A673 (cell line): ENCODE data around the gene SLC47A2. TPM values are rescaled to one million over a fixed set of nuclear protein-coding genes. Genes with fewer than 3 reads are reported as not detected.
A peak's percentile ranks its signal among the peaks of the same experiment; 100 is the strongest.

Experiments
- BruUV-seq: library from RNA; stranded (reverse); fragments of 400-500 nt; replicated peaks from 2 replicates; lab custom pipeline; 2021; lab: Mats Ljungman, UMichigan
- CTCF ChIA-PET: fragments of 300-600 bp; sonication (Branson Sonifier 250); formaldehyde crosslinking; loops from one replicate; lab custom pipeline; 2022; ENCODE audit warnings: antibody characterized with exemption; lab: Charles Lee
- POLR2A ChIA-PET: fragments of 300-600 bp; sonication (Branson Sonifier 250); formaldehyde crosslinking; loops from one replicate; lab custom pipeline; 2022; ENCODE audit warnings: antibody characterized with exemption; ENCODE audit not compliant: low non-redundant PET; lab: Charles Lee
- DNase-seq: peaks from one replicate; pipeline ENCODE4 v3.0.0-alpha.2; 2015; ENCODE audit warnings: low spot score
- H3K27ac ChIP-seq: fragments of 200-600 bp; sonication (generic); 2 replicates; pipeline ENCODE4 v1.5.1; 2016; ENCODE audit warnings: mixed run types, low read depth, mild to moderate bottlenecking, mixed read lengths, antibody characterized with exemption, low read length; ENCODE audit not compliant: poor library complexity, severe bottlenecking
- H3K27me3 ChIP-seq: fragments of 200-600 bp; sonication (generic); replicated peaks from 2 replicates; pipeline ENCODE4 v1.6.1; 2017; ENCODE audit warnings: mixed run types, low read depth, mild to moderate bottlenecking, mixed read lengths, antibody characterized with exemption, low read length; ENCODE audit not compliant: insufficient read depth, poor library complexity
- H3K36me3 ChIP-seq: fragments of 200-600 bp; sonication (generic); 2 replicates; pipeline ENCODE4 v1.6.1; 2016; ENCODE audit warnings: mixed run types, mild to moderate bottlenecking, mixed read lengths, antibody characterized with exemption, low read length; ENCODE audit not compliant: insufficient read depth, poor library complexity, severe bottlenecking
- H3K4me1 ChIP-seq: fragments of 200-600 bp; sonication (generic); 2 replicates; pipeline ENCODE4 v1.6.1; 2017; ENCODE audit warnings: mixed run types, mild to moderate bottlenecking, mixed read lengths, antibody characterized with exemption, low read length; ENCODE audit not compliant: insufficient read depth, poor library complexity, severe bottlenecking
- H3K4me3 ChIP-seq: fragments of 200-600 bp; sonication (generic); 2 replicates; pipeline ENCODE4 v1.5.1; 2016; ENCODE audit warnings: low read depth, mixed run types, mild to moderate bottlenecking, mixed read lengths, low read length; ENCODE audit not compliant: poor library complexity, severe bottlenecking
- H3K9me3 ChIP-seq: fragments of 200-600 bp; sonication (generic); 2 replicates; pipeline ENCODE4 v1.6.1; 2016; ENCODE audit warnings: mixed run types, low read depth, mild to moderate bottlenecking, mixed read lengths, antibody characterized with exemption, low read length; ENCODE audit not compliant: poor library complexity, severe bottlenecking
- CTCF ChIP-seq: fragments of 300-800, 200-600 bp; sonication (generic); conservative IDR thresholded peaks from 2 replicates; pipeline ENCODE4 v1.5.1; 2017; ENCODE audit warnings: low read depth, mild to moderate bottlenecking, antibody characterized with exemption, low read length, moderate library complexity, mixed read lengths
- EZH2 ChIP-seq: fragments of 200-600 bp; sonication (generic); IDR thresholded peaks from 2 replicates; pipeline ENCODE4 v1.6.1; 2017; ENCODE audit warnings: borderline replicate concordance, low read depth, mild to moderate bottlenecking, mixed read lengths, antibody characterized with exemption, low read length; ENCODE audit not compliant: poor library complexity, severe bottlenecking
- intact Hi-C: fragments of 100-400 bp; cut with micrococcal nuclease; formaldehyde crosslinking; loops from one replicate; pipeline ENCODE4 v1.10.0; 2022; ENCODE audit not compliant: unreplicated experiment
- total RNA-seq: library from RNA; stranded (reverse); gene quantifications from 2 replicates; pipeline ENCODE4 v1.2.3, GENCODE V29; 2021

SLC47A2 gene
- total RNA-seq, 1 experiment from 2014 or later: not detected

- POLR2A ChIA-PET: no interaction called here
- Histone ChIP-seq H3K36me3 (no peaks in the 10 kb centered on the region), H3K9me3 (no peaks in the 10 kb centered on the region), H3K4me3 (no peak overlapping the region), H3K27me3 (no peaks in the 10 kb centered on the region), H3K27ac (no peak overlapping the region), H3K4me1 (peaks cover 5% of the 10 kb centered on the region)
- DNase-seq: no peak
- intact Hi-C loops: no loop called here
- CTCF ChIA-PET: interaction anchor here (0.7 kb wide), 1 partner anchor 8 kb away, joined by 3 read pairs; no protein-coding TSS in a partner anchor
- no TSS peak for BruUV-seq
- no peak for TF ChIP-seq EZH2
Measured at GRCh38 chr17:19642373-19642893, 74.0 kb downstream of the SLC47A2 start.

- ChIA-PET CTCF (interaction anchor here (0.7 kb wide), 1 partner anchor 8 kb away, joined by 3 read pairs; no protein-coding TSS in a partner anchor), POLR2A (no interaction called here)
- Histone ChIP-seq H3K27ac (no peak overlapping the region), H3K9me3 (no peaks in the 10 kb centered on the region), H3K4me3 (no peak overlapping the region), H3K27me3 (no peaks in the 10 kb centered on the region), H3K36me3 (no peaks in the 10 kb centered on the region), H3K4me1 (no peaks in the 10 kb centered on the region)
- TF ChIP-seq CTCF: no peak
- no peak for TF ChIP-seq EZH2
- BruUV-seq: no TSS peak
- DNase-seq: peak; percentile 6
- intact Hi-C loops: no loop called here
Measured at GRCh38 chr17:19641687-19642372, 74.6 kb downstream of the SLC47A2 start.

GRCh38 chr17:19631905-19632304 is 84.5 kb downstream of the SLC47A2 start:
- Histone ChIP-seq H3K36me3 (no peaks in the 10 kb centered on the region), H3K27me3 (no peaks in the 10 kb centered on the region), H3K4me3 (no peak overlapping the region), H3K9me3 (no peaks in the 10 kb centered on the region), H3K27ac (no peak overlapping the region), H3K4me1 (no peaks in the 10 kb centered on the region)
- intact Hi-C loops: no loop called here
- CTCF ChIA-PET: no interaction called here
- DNase-seq: no peak
- no peak for TF ChIP-seq CTCF
- TF ChIP-seq EZH2: no peak
- no TSS peak for BruUV-seq
- POLR2A ChIA-PET: no interaction called here
